MCF 10A (cell line): ENCODE data around the gene CBX4. TPM values are rescaled to one million over a fixed set of nuclear protein-coding genes. Genes with fewer than 3 reads are reported as not detected.

Experiments used
- BruUV-seq: library from RNA; stranded (reverse); fragments of 400-500 nt; replicated peaks from 2 replicates; lab custom pipeline; 2021; lab: Mats Ljungman, UMichigan
- CTCF ChIA-PET: fragments of 300-600 bp; sonication (Branson Sonifier 250); formaldehyde crosslinking; extraction: SDS; loops from one replicate; lab custom pipeline; 2021; ENCODE audit warnings: antibody characterized with exemption, inconsistent platforms; lab: Yijun Ruan, JAX
- POLR2A ChIA-PET: fragments of 300-600, 350-650 bp; sonication (Branson Sonifier 250); formaldehyde crosslinking; extraction: SDS; loops from one replicate; lab custom pipeline; 2020; ENCODE audit warnings: antibody characterized with exemption, inconsistent platforms; lab: Yijun Ruan, JAX
- DNase-seq: peaks from one replicate; pipeline ENCODE4 v3.0.0-alpha.2; 2018; ENCODE audit not compliant: unreplicated experiment
- H3K27ac Mint-ChIP-seq: one replicate; pipeline ENCODE4 v1.8.0; 2022; ENCODE audit warnings: mild to moderate bottlenecking, low read depth, mixed read lengths; ENCODE audit not compliant: unreplicated experiment
- H3K27me3 Mint-ChIP-seq: one replicate; pipeline ENCODE4 v1.8.0; 2022; ENCODE audit warnings: mixed read lengths; ENCODE audit not compliant: insufficient read depth, unreplicated experiment
- H3K36me3 Mint-ChIP-seq: one replicate; pipeline ENCODE4 v1.8.0; 2022; ENCODE audit warnings: mild to moderate bottlenecking, moderate library complexity, mixed read lengths; ENCODE audit not compliant: insufficient read depth, unreplicated experiment
- H3K4me1 Mint-ChIP-seq: one replicate; pipeline ENCODE4 v1.8.0; 2022; ENCODE audit warnings: mixed read lengths; ENCODE audit not compliant: insufficient read depth, unreplicated experiment
- H3K4me3 Mint-ChIP-seq: one replicate; pipeline ENCODE4 v1.8.0; 2022; ENCODE audit warnings: mild to moderate bottlenecking, moderate library complexity, mixed read lengths; ENCODE audit not compliant: unreplicated experiment
- H3K9me3 Mint-ChIP-seq: one replicate; pipeline ENCODE4 v1.8.0; 2022; ENCODE audit warnings: mixed read lengths; ENCODE audit not compliant: unreplicated experiment
- intact Hi-C: fragments of 100-400 bp; cut with micrococcal nuclease; formaldehyde crosslinking; loops from 2 replicates; pipeline ENCODE4 v1.14.1; 2022
- total RNA-seq: library from RNA; stranded (reverse); gene quantifications from 2 replicates; pipeline ENCODE4 v1.2.3, GENCODE V29; 2022
- TF ChIP-seq, protein P1 (sequence below): fragments of 200-600 bp; IDR thresholded peaks from one replicate; pipeline ENCODE4 v1.8.0; 2022; ENCODE audit warnings: antibody characterized with exemption, mild to moderate bottlenecking; ENCODE audit not compliant: unreplicated experiment

Gene CBX4
- total RNA-seq, 1 experiment from 2014 or later, result 89.7 TPM

DNA sequence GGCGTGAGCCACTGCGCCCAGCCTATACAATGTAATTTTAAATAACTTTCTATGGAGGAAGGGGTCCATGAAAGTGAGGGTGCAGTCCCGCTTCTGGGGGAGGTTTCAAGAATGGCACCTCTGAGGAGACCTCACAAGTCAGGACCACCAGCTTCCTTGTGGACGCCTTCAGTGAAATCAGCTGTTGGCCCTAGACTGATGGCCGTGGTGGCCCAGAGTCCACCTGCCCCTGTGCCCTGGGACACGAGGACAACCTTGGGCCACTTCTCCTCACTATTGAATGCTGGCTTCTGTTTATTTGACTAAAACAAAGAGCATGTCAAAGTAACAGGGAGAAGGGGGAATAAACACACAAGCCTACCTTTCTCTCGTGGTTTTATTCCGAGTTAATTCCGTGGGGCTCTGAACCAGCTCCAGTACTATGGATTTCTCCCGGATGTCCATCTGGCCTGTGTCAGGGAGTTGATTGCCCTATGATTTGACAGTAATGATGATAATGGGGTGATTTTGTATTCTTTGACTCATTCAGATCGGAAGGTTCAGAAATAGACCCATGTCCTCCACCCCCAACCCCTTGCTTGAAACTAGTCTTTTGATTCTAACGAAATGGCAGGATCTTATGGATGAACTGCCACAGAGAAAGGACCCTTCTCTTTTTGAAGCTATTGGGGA, 8.6 kb upstream of the CBX4 start:
- H3K27me3 Mint-ChIP-seq, result no peaks in the 10 kb centered on the region
- H3K27ac Mint-ChIP-seq, result no peak overlapping the region
- CTCF ChIA-PET, result interaction anchor here (1.0 kb wide), 1 partner anchor 68 kb away, joined by 5 read pairs; no protein-coding TSS in a partner anchor
- H3K4me3 Mint-ChIP-seq, result no peak overlapping the region
- intact Hi-C loops, result no loop called here
- DNase-seq, result no peak
- TF ChIP-seq, protein P1, sequence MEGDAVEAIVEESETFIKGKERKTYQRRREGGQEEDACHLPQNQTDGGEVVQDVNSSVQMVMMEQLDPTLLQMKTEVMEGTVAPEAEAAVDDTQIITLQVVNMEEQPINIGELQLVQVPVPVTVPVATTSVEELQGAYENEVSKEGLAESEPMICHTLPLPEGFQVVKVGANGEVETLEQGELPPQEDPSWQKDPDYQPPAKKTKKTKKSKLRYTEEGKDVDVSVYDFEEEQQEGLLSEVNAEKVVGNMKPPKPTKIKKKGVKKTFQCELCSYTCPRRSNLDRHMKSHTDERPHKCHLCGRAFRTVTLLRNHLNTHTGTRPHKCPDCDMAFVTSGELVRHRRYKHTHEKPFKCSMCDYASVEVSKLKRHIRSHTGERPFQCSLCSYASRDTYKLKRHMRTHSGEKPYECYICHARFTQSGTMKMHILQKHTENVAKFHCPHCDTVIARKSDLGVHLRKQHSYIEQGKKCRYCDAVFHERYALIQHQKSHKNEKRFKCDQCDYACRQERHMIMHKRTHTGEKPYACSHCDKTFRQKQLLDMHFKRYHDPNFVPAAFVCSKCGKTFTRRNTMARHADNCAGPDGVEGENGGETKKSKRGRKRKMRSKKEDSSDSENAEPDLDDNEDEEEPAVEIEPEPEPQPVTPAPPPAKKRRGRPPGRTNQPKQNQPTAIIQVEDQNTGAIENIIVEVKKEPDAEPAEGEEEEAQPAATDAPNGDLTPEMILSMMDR, result no peak
- peaks cover 18% of the 10 kb centered on the region for H3K4me1 Mint-ChIP-seq
- POLR2A ChIA-PET, result interaction anchor here (0.8 to 4.4 kb wide), 3 partner anchors 7 to 68 kb away, joined by 3 to 46 read pairs (median 19); partner anchors contain the start of gene CBX4
- H3K9me3 Mint-ChIP-seq, result no peaks in the 10 kb centered on the region
- BruUV-seq, result no TSS peak
- H3K36me3 Mint-ChIP-seq, result no peaks in the 10 kb centered on the region

DNA sequence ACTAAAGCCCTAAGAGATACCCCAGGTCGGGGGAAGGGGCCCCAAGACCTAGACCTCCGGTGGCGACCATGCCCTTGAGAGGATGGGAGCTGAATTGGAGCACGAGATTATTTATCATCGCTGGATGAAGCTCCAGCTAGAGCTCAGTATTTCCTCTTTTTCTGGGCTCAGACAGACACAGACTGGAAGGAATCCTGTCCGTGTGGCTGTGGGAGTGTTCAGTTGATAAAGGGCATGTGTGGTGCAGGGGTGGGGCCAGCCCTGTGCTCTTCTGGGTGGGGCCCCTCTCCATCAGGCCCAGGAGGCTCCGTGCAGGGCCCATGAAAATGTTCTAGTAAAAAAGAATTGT, 6.3 kb upstream of the CBX4 start:
- no peaks in the 10 kb centered on the region for H3K36me3 Mint-ChIP-seq
- no TSS peak for BruUV-seq
- TF ChIP-seq, protein P1, result no peak
- DNase-seq, result no peak
- intact Hi-C loops, result no loop called here
- peaks cover 3% of the 10 kb centered on the region for H3K4me1 Mint-ChIP-seq
- H3K27me3 Mint-ChIP-seq, result peaks cover 6% of the 10 kb centered on the region
- no peak overlapping the region for H3K4me3 Mint-ChIP-seq
- CTCF ChIA-PET, result interaction anchor here (0.6 to 1.3 kb wide), 5 partner anchors 10 to 147 kb away, joined by 3 to 5 read pairs (median 3); no protein-coding TSS in a partner anchor
- no peak overlapping the region for H3K27ac Mint-ChIP-seq
- POLR2A ChIA-PET, result interaction anchor here (1.0 to 1.5 kb wide), 3 partner anchors 8 to 163 kb away, joined by 4 to 7 read pairs (median 6); no protein-coding TSS in a partner anchor
- no peaks in the 10 kb centered on the region for H3K9me3 Mint-ChIP-seq

DNA sequence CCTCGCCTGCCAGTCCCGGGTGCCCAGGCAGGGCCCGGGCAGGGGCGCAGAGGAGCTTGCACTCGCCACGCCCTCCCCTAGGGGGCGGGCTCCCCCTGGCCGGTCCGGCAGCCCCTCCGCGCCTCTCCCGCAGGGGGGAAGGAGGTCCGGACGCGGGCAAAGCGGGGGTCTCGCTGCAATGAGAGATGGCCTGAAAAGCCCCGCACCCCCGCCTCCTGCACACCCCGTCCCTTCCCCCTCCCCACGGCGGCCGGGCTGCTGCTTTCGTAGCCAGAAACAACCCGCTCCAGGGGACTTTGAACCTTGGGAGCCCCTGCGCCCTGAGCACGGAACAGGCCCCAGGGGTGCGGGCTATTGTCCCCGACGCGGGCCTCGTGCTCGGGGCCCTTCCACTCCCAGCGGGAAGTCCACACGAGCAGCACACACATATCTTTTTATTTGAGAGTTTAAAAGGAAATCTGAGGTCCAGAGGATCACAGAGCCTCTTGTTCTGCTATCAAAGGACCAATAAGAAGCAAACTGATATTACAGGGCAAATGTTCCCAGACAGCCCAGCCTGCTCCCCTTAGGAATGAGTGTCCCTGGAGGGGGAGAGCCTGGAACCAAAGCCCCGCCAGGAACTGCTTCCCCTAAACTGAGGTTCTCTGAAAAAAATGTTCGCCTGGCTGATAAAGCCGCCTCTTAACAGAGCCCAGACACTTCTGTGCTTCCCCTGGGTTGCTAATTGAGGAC, 5.8 kb upstream of the CBX4 start:
- CTCF ChIA-PET, result interaction anchor here (1.0 to 1.2 kb wide), 2 partner anchors 28 to 71 kb away, joined by 3 read pairs; no protein-coding TSS in a partner anchor
- BruUV-seq, result no TSS peak
- no peak overlapping the region for H3K4me3 Mint-ChIP-seq
- H3K9me3 Mint-ChIP-seq, result no peaks in the 10 kb centered on the region
- POLR2A ChIA-PET, result interaction anchor here (1.0 kb wide), 1 partner anchor 16 kb away, joined by 6 read pairs; no protein-coding TSS in a partner anchor
- intact Hi-C loops, result no loop called here
- peak; percentile 33 for DNase-seq
- TF ChIP-seq, protein P1, result peak; percentile 70
- H3K27me3 Mint-ChIP-seq, result peaks cover 11% of the 10 kb centered on the region
- no peak overlapping the region for H3K27ac Mint-ChIP-seq
- no peaks in the 10 kb centered on the region for H3K4me1 Mint-ChIP-seq
- H3K36me3 Mint-ChIP-seq, result no peaks in the 10 kb centered on the region
